Measurements from ENCODE around the gene GUCD1.
A peak's percentile ranks its signal among the peaks of the same experiment; 100 is the strongest.
"Not testable (repeated sequence)": the region's sequence is repeated elsewhere in the genome, so short reads cannot be mapped to it uniquely, and the experiment has no call there.

The GUCD1 gene

DNA sequence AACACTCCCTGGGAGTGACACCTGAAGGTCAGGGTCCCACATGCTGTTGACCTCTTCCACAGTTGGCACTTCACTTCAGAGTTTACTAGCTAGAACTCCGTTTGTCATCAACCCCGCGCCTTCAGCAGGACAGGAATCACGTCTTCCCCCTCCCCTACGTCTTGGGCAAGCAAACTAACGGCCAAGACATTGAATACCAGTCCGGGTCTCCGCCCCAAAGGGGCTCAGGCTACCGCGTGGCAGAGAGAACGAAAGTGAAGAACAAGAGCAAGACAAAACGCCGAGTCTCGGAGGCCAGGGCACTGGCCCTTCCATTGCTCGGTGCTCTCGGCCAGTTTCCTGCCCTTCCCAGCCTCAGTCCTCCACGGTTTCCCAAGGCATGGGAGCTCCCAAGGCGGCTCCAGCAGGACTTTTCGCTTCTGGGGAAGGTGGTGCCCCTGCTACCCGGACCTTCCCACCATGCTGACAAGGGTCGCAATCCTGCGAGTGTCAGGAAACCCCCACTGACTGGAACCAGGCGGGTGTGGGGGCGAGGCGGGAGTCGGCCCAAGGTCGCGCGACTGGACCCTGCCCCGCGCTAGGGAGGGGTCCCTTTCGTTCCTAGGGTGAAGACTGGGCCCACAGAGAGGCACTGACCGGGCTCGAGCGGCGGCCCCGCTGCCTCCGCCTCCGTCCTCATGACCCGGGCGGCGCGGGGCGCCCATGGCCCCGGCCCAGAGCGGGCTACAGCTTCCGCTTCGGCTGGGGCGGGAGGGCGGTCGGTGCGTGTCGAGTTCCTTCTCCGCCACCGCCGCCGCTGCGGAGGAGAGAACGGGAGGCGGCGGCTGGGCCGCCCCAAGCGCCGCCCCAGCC, at the start of gene GUCD1:
GUCD1 (minus strand) TSS at position 826 of the 852 bp plus-strand sequence; CDS start at position 679, 147 bp downstream.
- DNase-seq: no peak

DNA sequence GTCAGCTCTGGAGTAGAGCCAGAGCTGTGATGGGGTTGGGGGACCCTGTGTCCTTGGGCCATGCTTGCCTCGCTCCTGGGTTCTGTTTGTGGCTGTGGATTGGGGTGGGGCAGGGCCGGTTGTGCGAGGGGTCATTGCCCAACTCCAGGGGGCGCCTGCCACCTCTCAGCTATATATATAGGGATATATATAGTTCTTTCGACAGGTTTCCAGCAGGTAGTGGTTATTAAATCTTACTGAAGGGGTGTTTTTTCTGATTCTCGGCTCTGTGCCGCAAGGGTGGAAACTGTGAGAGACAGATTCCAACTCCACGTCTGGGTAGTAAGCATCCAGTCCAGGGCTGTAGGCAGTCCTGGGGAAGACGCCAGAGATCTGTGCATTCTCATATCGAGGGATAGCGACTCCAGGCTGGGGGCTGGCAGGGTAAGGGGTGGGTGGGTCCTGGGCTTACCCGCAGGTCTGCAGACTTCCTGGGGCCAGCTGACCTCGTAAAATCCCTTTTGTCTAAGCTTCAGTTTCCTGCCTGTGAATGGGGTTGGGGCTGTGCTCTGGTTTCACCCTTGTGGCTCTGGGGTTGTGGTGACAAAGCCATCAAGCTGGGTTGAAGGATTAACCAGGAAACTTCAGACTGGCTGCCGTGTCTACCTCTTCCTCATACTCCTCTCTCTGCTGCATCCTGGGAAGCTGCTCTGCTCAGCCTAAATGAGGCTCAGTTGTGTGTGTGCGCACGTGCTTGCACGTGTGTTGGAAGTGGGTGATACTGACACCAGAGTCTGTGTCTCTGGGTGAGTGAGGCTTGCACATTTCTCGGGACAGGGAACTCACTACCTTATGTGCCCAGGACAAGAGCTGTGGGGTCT, 49.1 kb upstream of the GUCD1 start:
- DNase-seq: not testable (repeated sequence)

DNA sequence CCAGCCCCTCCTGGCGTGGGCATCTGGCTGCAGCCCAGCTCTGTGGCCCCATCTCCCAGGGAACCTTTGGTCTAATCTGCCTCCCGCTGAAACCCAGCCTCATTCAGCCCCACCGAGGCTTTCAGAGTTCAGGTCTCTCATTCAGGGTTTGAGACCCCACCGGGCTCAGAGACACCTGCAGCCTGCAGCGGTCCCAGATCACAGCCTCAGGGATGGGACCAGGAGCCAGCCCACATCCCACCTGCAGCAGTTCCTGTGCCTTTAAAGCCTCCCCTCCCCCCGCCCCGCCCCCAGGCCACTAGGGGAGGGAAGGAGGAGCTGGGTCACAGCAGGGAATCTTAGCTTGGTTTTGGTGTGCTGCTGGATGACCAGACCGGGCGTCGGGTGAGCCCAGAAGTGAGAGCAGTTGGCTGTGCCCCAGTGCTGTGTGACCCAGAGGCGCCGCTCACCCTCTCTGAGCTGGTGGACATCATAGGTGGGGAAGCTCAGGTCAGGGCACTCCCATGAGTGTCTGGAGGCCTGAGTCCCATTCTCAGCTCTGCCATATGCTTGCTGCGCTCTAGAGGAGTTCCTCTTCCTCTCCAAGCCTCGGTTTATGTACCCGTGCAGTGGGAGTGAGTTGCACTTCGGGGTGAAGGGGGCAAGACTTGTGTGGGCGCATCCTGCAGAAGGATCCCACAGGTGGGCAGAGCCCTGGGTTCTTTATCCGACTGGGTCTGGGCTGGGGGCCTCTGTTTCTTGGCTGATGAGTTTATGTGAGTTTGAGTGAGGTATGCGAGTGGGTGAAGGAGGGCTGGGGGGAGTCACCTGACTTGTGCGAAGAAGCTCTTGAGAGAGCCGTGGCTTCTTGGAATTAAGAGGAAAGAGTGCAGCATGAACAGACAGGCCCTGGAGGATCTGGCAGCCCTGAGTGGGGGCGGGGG, 48.2 kb upstream of the GUCD1 start, which contains the start of gene GGT1:
GGT1 (plus strand) TSS at position 347 of the 923 bp plus-strand sequence. CDS start 7,889 bp downstream, outside the sequence.
- peak; percentile 25 for DNase-seq

DNA sequence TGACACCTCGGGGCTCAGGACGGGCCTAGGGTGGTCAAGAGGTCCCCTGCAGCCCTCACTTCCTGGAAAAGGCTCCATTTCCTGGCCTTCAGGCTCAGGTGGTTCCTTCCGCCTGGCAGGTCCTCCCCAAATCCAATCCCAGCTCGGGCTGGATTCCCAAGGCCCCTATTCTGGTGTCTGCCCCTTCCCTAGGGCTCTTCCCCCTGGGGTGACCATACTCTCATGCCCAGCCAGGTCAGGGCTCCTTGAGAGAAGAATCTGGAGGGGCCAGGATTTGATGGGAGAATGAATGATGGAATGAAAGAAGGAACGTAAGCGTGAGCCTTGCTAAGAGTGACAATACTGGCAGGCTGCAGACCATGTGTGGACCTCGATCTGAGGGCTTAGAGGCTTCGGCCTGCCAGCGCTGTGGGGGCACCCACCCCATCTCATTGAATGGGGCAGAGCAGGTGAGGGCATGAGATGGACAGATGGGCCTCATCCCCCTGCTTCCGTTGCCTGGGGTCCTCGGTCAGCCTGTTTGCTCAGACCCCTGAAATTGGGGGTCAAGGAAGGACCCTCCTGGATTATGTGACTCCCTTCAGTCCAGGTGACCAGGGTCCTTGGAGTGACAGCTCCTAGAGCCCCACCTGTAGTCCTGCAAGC, 47.3 kb upstream of the GUCD1 start:
- not testable (repeated sequence) for DNase-seq

DNA sequence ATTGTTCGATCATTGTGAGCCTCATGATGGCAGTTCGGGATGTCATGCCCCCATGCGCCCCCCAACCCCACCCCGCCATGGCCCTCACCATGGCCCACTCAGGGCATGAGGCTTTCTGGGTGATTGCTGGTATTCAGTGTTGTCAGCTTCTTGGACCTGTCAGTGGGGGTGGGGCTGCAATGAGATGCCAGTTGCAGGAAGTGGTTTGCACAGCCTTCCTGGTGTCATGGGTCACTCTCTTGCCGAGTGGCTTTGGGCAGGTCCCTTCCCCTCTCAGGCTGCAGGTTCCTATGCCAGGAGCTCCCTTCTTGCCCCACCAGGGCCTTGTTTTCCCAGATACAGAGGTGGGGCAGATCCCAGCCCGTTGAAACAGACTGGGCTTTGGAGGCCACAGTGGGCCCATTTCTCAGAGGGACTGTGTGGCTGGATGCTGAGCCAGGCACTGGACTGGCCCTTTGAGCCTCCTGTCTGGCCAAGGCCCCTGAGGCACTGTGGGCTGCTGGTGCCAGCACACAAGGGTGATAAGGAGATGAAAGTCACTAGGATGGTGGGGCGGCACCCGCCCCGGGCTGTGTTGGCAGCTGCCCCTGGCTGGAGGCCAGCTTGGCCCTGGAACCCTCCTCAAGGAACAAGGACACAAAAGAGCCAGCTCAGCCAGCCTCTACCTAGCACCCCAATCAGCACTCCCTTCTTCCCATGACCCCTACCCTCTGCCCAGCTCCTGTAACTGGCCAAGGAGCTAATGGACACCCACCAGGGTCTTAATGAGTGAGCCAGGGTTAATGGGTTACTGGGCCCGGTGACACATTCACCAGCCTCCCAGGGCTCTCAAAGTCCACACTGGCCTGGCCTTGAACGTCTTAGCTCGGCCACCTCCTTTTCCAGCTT, 46.5 kb upstream of the GUCD1 start:
- peak; percentile 31 for DNase-seq

DNA sequence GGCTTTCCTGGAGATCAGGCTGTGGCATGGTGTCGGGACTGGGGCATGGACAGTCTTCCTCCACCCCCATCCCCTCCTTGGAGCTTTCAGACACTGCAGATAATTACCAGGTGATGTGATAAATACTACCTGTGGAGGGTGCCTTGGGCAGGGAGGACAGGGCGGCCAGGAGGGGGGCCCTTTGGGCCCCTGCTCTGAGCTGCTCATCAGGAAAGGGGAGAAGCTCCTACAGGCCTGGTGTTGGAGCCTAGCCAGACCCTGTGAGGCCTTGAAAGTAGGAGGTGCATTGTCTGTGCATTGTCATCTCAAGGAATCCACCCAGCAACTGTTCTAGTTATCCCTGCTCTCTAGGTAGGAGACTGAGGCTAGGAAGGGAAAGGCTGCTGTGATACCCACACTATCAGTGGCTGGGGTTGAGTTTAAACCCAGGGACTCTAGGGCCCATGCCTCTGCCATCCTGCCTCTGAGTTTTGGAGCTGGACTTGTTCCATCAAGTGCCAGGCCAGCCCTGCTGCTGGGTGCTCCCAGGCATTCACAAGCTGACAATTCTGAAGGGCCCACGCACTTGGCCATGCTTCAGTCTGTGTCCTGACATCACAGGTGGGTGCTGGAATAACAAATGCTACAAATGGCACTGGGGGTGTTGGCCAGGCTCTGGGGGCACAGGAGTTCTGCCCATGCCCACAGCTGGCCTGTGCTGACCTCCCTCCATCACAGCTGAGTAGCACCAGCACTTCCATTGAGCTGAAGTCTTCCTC, 45.2 kb upstream of the GUCD1 start:
- DNase-seq: not testable (repeated sequence)

DNA sequence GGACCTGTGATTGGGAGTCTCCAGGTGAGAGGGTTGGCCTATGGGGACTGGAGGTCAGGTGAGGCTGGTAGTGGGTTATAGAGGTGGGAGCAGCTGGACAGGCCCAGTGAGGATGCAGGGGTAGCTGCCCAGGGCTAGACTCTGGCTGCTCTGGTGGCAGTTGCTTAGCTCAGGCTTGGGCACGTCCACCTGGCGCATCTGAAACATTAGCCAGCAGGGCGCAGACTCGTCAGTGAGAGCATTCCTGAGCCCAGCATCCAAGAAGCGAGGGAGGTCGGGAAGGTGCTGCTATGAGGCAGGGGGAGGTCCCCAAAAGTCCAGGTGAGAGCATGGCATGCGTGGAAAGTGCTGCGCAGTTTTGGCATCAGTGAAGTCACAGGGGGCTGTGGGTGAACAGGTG, 44.6 kb upstream of the GUCD1 start:
- DNase-seq: no peak

DNA sequence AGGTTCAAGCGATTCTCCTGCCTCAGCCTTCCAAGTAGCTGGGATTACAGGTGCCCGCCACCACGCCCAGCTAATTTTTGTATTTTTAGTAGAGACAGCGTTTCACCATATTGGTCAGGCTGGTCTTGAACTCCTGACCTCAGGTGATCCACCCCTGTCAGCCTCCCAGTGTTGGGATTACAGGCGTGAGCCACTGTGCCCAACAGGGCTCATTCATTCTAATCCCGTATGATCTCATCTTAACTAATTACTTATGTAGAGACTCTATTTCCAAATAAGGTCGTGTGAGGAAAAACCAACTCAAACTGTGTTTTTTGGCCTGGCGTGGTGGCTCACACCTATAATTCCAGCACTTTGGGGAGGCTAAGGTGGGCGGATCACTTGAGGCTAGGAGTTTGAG, 42.1 kb upstream of the GUCD1 start:
- DNase-seq: not testable (repeated sequence)

DNA sequence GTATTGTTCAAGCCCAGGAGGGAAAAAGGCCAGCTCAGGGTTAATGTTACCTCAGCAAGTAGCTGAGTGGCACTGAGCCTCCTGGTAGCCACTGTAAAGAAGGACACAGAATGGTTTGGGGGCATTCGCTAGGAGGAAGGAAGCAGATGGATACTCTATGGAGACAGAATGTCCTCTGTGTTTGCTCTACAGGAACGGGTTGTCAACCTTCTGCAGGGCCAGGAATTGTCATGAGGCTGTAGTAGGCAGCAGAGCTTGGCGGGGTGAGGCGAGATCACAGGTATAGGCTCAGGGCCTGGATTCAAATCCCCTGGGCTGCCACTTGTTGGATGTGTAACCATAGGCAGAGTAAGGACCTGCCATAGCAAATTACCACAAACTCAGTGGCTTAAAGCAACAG, 40.9 kb upstream of the GUCD1 start:
- DNase-seq: no peak

DNA sequence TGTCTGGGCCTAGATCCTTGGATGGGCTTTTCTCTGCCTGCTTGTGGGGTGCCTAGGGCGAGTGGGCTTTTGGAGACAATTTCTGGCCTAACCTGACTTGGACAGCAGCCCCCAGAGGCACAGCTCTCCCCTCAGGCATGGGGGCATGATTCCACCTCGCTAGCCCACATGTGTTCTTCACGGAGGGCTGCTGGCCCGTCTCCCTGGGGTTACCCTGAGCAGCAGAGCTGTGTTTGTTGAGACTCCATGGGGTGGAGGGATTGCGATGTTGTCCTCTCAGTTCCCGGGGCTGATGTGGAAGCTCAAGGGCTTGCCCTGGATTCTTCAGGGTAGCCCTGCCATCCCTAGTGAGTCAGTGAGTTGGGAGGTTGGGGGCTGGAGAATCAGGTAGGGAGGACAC, 40.3 kb upstream of the GUCD1 start:
- DNase-seq: no peak

DNA sequence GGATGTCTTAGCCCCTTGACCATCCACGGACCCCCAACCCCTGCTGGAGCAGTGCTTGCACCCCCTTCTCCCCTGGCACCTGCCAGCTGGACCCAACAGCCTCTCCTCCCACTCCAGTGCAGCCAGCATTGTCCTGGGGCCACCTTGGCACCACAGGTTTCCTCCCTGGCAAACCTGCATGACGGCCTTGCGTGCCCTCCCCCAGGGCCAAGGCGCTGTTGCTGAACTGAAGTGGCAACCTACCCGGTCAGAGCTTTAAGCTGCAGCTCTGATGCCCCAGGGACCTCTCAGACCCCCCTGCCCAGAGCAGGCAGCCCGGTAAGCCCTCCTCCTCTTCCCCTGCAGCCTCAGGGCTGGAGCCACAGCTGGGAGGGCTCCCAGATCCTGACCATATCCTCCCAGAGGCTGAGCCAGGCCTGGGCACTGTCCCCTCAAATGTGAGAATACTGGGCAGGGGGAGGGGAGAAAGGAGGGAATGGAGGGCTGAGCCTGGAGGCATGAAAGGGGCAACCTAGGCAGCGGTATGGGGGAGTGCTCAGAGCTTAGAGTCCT, 39.7 kb upstream of the GUCD1 start:
- DNase-seq: no peak

DNA sequence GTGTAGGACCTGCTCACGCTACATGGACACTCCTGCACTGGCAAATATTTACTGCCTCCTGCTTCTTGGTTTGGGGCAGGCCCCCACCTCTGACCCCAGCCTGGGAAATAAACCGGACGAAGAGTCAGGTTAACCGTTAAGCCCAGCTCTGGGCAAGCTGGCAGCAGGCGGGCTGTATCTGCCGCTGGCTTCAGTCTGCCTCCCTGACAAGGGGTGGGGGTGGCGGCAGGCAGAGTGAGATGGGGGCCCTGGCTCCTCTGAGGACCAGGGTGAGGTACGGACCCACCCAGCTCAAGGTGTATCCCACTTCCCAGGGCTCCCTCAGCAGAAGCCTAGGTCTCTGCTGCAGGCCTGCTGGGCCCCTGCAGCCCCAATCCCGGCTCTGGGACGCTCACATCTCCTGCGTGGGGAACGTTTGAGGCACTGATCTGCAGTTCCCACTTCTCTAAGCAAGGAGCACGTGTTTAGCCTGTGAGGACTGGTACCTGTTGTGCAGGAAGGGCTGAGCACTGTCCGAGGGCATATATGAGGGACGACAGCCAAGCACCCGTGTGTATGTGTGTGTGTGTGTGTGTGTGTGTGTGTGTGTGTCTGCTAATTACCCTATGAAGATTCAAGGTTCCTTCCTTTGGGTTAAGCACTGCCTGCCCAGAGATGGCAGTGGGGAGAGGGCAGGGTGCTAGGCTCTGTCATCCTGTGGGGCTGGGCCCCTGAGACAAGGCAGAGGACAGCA, 39.1 kb upstream of the GUCD1 start:
- no peak for DNase-seq

DNA sequence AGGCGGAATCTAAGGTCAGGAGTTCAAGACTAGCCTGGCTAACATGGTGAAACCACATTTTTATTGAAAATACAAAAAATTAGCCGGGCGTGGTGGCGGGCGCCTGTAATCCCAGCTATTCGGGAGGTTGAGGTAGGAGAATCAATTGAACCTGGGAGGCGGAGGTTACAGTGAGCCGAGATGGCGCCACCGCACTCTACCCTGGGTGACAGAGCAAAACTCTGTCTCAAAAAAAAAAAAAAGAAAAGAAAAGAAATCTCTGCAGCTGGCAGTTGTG, 38.6 kb upstream of the GUCD1 start:
- DNase-seq: not testable (repeated sequence)

DNA sequence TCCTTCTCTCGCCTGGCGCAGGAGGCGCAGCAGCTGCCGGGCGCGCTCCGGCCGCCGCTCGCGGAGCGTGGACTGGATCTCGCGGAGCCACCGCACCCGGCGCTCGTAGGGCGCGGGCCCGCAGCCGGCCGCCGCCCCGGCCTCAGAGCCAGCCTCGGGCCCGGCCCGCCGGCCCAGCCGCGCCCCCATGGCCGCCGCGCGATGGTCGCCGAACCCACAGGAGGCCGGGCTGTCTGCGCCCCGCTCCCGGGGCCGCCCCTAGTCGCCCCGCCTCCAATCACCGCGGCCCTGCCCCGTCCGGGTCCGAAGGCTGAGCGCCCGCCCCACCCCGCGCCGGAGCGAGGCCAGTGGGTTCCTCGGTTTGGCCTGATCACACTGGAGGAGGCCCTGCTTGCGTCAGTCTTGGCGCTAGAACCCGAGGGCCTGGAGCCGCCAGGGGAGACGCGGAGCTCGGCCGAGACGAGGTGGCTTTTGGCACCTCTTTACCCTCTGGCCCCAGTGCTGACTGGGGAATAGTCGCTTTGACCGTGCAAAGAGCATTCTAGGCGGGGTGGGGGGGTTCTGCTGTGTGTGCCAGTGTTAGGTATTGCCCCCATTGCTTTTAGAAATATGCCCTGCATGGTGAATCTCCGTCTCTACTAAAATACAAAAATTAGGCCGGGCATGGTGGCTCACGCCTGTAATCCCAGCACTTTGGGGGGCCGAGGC, 38.1 kb upstream of the GUCD1 start, which contains the start of gene LRRC75B:
LRRC75B (minus strand) TSS at position 223 of the 708 bp plus-strand sequence; CDS start at position 189, 34 bp downstream.
- DNase-seq: peak; percentile 41

DNA sequence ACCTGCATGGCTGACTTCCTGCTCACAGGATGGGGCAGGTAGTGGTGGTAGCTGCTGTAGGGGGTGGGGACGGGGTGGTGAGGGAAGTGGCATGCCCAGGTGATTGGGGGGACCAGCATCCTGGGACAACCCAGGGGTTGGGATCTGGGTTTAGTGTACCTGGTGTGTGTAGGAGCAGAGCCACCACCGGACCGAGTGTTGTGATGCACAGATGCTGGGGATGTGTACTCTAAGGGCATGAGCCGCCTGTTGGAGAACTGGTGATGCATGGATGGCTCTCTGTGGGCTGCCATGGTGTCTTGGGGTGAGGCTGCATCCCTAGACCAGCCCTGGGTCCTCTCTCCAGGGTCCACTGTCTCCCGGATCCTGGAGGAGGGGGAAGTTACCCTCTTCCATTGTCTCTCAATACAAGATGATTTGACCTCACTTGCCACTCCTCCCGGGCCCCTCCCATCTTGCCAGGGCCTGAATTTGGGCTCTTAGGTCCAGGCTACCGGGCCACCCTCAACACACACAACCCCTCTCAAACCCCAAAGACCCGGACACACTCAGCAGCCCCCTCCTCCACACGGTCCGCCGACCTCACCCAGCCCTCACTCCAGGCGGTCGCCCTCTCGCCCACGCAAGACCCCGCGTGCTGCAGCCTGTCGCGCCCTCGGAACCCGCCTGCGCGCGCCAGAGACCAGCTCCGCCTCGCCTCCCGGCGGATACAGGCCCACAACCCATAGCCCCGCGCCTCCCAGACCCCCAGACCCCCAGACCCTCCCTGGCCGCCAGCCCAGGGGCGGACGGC, 37.3 kb upstream of the GUCD1 start:
- no peak for DNase-seq

DNA sequence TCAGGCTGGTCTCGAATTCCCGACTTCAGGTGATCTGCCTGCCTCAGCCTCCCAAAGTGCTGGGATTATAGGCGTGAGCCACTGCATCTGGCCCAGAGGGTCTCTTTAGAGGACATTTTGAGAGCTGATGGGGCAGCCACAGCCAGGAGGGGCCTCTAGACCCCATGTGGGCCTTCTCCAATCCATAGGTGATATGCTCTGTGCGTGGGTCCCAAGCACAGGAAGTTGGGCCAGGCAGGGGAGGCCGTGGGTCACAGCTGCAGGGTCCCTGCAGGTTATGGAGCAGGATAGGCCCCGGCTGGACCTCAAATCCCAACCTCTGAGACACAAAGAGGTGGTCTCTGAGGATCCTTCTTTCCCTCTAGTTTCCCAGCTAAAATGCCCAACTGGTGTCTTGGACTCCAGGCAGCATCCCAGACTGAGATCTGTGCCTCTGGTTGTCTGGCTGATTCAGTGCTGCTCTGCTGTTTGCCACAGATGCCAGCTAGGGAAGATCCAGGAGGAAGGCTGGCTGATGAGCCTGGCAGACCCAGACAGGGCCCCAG, 36.4 kb upstream of the GUCD1 start:
- no peak for DNase-seq

DNA sequence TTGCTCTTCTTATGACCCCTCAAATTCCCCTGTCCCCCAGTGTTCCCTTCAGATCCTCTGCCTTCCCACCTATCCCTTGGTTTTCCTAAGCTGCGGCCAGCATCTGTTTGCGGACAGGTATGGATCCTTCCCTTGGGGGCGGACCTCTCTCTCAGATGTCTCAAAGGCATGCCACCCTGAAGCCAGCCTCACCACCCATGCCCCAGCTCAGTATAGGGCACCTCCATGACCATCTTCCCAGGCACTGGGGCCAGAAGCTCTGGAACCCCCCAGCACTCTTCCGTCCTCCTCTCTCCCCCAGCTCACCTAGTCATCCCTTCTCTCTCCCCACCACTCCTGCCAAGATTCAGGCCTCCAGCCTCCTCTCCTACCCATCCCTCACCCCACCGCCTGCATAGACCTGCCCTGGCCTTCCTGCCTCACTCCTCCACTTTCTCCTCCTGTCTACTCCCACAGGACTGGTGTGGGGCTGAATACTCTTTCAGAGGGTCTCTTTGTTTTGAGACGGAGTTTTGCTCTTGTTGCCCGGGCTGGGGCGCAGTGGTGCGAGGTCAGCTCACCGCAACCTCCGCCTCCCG, 35.7 kb upstream of the GUCD1 start:
- no peak for DNase-seq

Data from DMS79 (cell line).